HG03565 (cell line): ENCODE data around the gene GRIN1.
"Not testable (repeated sequence)": the region's sequence is repeated elsewhere in the genome, so short reads cannot be mapped to it uniquely, and the experiment has no call there.

Experiments
- ATAC-seq: cut with Tn5 transposase; IDR thresholded peaks from one replicate; pipeline ENCODE4 v1.9.1; 2021; ENCODE audit warnings: mild to moderate bottlenecking, moderate library complexity; ENCODE audit not compliant: unreplicated experiment

The GRIN1 gene

GRCh38 chr9:137110911-137111787 is 27.8 kb upstream of the GRIN1 start:
- no peak for ATAC-seq

- no peak for ATAC-seq
Observed at GRCh38 chr9:137111788-137112563, 27.0 kb upstream of the GRIN1 start.

- no peak for ATAC-seq
Observed at GRCh38 chr9:137112564-137113384, 26.2 kb upstream of the GRIN1 start.

DNA sequence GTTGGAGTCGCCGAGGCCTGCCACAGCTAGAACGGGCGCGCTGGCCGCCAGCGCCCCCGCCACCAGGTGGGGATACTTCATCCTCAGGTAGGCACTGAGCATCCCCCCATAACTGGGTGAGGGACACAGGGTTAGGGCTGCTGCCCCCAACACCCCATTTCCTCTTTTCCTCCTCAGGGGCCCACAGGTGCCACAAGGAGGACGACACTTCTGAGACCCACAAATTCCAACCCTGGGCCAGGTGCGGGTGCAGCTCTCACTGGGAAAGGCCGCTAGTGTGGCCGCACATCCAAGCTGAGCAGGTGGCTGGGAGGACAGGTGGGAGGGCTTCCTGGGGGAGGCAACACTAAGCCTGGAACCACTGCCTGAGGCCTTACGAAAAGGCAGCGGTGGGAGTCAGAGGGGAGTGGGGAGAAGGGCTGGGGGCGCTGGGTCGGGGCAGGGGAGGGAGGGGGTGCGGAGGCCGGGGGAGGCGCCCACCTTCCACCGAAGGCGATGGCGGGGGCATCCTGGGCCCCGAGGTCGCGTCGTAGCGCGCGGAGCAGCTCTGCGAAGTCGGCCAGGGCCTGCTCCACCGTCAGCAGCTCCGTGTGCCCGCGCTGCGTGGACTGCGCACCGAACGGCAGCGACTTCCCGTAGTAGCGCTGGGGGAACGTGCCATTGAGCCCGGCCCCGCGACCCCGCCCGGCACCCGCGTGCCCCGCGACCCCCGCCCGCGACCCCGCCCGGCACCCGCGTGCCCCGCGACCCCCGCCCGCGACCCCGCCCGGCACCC is 25.4 kb upstream of the GRIN1 start:
- no peak for ATAC-seq

DNA sequence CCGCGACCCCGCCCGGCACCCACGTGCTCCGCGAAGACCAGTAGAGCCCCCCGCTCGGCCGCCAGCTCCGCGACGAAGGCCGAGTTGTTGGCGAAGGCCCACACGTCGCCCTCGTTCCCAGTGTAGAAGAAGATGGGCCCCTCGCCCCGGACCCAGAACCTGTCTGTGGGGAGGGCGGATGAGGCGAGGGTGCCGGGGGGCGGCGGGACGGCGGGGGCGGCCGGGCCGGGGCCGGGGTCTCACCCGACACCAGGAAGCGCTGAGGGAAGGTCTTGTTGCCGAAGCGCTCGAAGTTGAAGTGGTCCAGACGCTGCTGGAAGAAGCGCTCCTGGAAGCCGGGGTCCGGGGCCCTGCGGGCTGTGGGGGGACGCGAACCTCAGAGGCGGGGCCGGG is 24.7 kb upstream of the GRIN1 start:
- ATAC-seq: no peak

DNA sequence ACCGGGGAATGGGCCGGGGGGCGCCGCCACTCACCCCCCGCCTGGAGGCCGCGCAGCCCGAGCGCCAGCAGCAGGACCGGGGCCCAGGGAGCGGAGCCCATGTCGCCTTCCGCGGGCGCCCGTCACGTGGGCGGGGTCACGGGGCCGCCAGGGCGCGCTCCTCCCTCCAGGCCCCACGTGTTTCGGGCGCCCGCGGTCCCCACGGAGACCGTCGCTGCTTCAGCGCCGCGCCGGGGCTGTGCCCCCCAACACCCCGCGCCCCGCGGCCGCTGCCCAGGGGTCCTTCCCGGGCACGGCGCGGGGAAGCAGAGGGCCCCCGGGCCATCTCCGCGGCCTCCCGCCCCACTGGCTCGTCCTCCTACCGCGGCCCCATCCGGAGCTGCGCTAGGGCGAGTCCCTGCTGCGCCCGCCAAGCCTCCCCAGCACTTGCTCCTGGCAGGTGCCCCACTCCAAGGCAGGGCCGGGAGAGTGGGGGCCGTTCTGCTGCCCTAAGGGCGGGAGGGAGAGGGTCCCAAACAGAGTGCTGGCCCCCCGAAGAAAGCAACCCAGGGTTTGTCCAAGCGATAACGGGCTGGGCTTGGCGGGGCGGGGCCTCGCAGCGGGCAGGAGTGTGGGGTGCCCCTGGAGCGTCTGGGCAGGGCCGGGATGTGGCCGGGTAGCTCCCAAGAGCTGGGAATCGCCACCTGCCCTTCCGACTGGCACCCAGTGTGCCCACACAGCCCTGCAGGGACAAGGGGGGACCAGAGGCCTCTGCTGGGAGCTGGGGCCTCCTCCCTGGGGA is 24.2 kb upstream of the GRIN1 start, which contains the start of gene DPP7:
TSS of gene DPP7 (minus strand) at position 121 of the 781 bp plus-strand sequence. CDS start at position 101, 20 bp downstream.
- peak; percentile 59 for ATAC-seq

GRCh38 chr9:137115394-137116026 is 23.4 kb upstream of the GRIN1 start:
- no peak for ATAC-seq

DNA sequence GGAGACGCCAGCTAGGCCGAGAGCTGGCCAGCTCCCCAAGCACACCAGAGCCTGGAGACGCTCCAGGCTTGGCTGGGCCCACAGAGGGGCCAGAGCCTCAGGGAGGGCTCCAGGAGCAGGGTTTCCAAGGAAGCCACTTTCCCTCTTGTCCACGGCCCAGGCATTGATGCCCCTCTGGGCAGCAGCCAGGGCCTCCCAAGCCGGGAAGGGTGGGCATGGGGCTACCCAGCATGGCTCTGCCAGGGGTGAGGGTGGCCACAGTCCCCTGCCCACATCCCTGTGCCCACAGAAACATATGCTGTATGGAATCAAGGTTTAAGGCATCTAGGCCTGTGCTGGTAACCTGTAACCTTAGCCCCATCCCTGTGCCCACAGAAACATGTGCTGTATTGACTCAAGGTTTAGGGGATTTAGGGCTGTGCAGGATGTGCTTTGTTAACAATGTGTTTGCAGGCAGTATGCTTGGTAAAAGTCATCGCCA is 22.9 kb upstream of the GRIN1 start:
- ATAC-seq: no peak

GRCh38 chr9:137116728-137117127 is 22.2 kb upstream of the GRIN1 start:
- ATAC-seq: no peak

DNA sequence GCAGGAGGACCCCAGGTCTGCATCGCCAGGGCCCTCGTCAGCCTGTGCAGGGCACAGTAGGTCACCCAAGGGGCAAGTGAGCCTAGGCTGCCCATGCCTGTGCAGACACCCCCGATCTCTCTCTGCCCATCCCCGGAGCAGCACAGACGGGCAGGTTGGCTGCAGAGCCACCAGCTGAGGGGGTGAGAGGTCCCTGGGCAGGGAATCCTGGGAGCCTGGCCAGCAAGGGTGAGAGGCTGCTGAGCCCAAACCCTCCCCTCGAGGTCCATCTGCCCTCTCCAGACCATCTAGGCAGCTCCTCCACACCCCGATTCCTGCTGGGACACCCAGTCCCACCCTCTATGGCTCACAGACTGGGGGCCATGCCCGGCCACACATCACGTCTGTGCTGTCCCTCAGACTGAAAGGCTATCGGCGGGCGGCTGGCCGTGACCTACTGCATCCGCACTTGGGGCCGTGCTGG is 21.7 kb upstream of the GRIN1 start:
- no peak for ATAC-seq

GRCh38 chr9:137118092-137118603 is 20.8 kb upstream of the GRIN1 start:
- not testable (repeated sequence) for ATAC-seq

- ATAC-seq: not testable (repeated sequence)
Observed at GRCh38 chr9:137121927-137122795, 16.8 kb upstream of the GRIN1 start.

DNA sequence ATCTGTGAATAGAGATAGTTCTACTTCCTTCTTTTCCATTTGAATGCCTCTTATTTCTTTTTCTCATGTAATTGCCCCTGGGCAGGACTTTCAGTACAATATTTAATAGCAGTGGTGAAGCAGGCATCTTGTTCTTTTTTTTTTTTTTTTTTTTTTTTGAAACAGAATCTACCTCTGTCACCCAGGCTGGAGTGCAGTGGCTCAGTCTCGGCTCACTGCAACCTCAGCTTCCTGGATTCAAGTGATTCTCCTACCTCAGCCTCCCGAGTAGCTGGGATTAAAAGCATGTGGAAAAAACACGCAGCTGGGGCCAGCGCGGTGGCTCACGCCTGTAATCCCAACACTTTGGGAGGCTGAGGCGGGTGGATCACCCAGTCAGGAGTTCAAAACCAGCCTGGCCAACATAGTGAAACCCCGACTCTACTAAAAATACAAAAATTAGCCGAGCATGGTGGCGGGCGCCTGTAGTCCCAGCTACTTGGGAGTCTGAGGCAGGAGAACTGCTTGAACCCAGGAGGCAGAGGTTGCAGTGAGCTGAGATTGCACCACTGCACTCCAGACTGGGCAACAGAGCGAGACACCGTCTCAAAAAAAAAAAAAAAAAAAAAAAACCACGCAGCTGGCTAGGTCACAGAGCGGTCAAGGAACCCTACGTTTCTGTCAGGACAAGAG is 16.0 kb upstream of the GRIN1 start:
- not testable (repeated sequence) for ATAC-seq

DNA sequence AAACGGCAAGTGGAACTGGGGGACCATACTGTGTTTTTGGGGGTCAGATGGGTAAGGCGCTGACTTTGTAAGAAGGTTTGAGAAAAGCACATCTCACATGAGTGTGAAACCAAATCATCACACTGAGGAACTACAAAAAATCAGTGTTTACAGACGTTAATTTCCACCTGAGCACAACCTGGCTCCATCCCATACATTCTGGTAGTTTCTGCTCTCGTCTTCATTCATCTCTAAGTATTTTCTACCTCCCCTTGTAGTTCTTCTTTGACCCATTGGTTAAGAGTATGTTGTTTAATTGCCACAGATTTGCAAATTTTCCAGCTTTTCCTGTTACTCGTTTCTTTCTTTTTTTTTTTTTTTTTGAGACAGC is 15.5 kb upstream of the GRIN1 start:
- no peak for ATAC-seq

- ATAC-seq: not testable (repeated sequence)
Observed at GRCh38 chr9:137123952-137124462, 14.9 kb upstream of the GRIN1 start.

DNA sequence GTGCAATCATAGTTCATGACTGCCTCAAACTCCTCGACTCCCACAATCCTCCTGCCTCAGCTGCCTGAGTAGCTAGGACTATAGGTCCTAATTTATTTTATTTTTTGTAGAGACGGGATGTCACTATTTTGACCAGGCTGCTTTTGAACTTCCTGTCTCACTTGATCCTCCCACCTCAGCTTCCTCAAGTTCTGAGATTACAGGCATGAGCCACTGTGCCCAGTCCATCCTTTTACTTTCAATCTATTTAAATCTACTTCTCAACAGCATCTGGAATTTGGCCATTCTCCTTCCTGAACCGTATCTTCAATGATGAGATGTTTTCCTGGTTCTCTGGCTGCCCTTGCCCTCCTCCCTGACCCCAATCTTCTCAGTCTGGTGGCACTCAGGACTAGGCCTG is 12.2 kb upstream of the GRIN1 start:
- ATAC-seq: no peak
